HG03520 (cell line): Measurements from ENCODE around the gene ACSS1.
"Not testable (repeated sequence)": the region's sequence is repeated elsewhere in the genome, so short reads cannot be mapped to it uniquely, and the experiment has no call there.

Experiments
- ATAC-seq: cut with Tn5 transposase; IDR thresholded peaks from one replicate; pipeline ENCODE4 v1.9.1; 2021; ENCODE audit warnings: mild to moderate bottlenecking, moderate library complexity; ENCODE audit not compliant: unreplicated experiment

Gene ACSS1

GRCh38 chr20:25015986-25016385, 42.0 kb downstream of the ACSS1 start:
- no peak for ATAC-seq

DNA sequence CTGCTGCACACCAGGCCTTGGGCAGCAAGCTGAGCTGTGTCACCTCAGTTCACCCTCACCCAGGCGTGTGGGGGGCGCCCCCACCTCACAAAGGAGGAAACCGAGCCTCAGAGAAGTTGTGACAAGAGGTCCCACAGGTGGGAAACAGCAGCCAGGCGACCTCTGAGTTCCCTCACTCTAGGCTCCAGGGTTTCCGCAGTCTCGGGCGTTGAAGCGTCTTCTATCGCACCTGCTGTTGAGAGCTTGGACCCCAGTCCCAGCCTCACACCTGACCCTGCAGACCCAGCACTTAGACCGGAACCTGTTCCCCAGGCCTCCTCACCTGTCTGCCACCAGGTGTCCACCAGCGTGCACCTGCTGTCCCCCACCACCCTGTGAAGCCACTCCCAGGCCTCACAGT, 43.1 kb downstream of the ACSS1 start:
- ATAC-seq: no peak

DNA sequence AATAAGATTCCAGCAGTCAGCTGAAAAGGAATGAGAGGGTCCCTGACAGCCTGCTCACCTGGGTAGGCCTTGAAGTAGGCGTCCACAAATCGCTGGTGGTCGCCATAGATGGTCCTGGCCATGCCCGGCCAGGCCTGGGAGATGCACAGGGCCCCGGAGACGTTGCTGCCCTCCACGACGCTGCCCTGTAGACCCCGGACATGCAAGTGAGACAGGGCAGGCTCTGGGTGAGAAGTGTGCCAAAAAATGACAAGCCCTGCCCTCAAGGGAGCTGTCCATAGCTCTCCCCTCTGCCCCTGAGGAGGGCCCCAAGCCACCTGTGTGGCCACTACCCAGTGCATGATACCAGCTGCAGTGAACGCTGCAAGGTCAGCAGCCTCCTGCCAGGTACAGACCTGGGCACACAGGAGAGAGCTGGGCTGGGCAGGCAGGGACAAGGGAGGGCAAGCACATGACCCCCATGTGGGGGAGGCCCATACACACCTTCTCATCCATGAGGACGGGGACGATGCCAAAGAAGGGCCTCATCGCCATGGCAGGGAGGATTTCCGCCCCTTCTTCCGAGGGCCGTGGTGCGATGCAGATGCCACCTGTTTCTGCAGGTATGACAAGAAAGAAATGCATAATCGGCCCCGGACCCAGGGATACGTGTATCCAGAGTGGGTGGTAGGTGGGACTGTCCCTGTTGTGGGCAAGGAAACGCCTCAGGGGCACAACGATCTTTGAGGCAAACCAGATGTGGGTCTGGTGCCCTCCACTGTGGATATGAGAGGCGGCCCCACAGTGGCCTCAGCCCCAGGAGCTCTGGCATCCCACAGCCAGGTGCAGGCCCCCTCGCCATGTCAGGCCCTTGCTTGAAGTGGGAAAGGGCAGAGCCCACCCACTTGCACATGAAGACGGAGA, 44.2 kb downstream of the ACSS1 start:
- ATAC-seq: no peak

DNA sequence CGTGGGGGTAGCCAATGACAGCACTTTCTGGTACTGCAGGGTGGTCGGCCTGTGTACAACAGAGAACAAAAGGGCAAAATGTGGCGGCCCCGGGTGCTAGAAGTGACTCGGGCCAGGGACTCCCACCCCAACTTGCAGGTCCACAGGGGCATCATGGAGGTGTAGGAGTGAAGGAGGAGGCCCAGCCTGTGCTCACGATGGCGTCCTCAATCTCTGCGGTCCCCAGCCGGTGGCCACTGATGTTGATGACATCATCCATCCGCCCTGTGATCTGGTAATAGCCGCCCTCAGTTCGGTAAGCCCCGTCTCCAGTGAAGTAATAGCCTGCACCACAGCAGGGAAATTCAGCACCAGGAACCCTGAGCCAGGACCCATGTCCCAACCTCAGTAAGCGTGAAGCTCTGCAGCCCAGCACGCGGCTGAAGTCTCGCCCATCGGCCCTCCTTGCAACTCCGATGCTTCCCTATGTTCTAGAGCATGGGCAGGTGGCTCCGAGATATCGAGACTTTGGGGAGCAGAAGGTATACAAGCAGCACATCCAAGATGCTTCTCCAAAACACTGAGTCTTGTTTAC, 45.2 kb downstream of the ACSS1 start:
- no peak for ATAC-seq

DNA sequence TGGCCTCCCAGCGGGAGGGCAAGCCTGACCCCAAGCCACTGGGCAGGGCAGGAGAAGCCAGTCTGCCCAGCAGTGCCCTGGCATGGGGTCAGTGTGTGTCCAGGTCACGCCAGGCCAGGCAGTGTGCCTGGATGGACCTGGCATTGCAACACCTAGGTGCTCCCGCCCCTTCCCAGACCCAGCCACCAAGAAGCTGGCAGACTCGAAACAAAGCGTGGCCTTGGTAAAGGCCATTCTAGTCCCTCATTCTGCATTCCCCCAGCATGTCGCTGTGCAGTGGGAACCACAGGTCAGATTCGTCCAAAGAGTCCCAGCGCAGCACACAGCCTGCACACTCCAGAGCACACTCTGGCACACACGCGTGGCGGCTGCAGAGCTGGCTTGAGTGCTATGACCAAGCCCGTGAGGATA, 46.1 kb downstream of the ACSS1 start:
- ATAC-seq: no peak

- no peak for ATAC-seq
Observed at GRCh38 chr20:25011261-25011660, 46.7 kb downstream of the ACSS1 start.

- ATAC-seq: no peak
Observed at GRCh38 chr20:25009218-25010145, 48.5 kb downstream of the ACSS1 start.

DNA sequence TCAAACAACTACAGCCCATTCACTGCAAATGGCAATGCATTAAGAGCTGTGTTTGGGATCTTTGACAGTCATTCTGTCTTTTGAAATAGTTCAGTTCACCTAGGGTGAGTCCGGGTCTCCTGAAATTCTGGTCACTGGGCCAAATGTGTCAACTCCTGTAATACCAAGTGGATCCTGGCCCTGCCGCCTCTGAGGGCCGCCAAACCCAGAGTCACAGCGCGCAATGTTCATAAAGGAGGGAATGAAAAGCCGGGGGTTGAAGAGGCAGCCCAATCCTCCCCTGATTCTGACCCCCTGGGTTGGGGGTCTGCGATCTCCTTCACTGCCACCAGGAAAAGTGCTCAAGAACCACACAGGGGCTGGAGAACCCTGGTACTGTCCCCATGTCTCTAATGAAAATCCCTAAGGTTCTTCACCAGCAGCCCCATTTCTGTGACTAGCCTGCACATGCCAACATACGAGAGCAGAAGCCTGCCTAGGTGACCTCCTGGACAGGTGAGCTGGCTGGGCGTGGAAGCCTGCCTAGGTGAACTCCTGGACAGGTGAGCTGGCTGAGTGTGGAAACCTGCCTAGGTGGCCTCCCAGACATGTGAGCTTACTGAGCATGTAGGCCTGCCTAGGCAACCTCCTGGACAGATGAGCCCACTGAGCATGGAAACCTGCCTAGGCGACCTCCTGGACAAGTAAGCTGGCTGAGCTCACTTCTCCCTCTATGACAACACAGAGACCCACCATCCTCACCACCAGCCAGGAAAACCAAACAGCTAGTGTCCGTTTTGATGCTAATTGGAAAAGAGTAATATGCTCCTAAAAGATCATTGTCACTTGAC, 49.3 kb downstream of the ACSS1 start:
- ATAC-seq: no peak

- no peak for ATAC-seq
Observed at GRCh38 chr20:25007491-25008305, 50.2 kb downstream of the ACSS1 start.

GRCh38 chr20:25006431-25007167, 51.3 kb downstream of the ACSS1 start:
- ATAC-seq: no peak

DNA sequence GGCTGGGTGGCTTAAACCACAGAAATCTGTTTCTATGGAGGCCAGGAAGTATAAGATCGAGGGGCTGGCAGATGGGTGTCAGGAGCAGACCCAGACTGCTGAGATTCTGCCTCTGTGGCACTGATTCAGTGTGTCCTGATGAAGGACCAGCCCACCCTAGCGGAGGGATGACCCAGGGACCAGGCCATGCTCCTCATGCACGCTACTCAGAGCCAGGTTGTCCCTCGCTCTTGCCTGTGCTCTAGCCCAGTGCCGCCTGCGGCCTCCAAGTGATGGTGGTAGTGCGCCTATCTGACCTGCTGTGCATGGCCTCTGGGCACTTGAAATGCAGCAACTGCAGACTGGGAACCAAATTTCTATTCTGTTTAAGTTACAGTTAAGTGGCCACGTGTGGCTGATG, 52.3 kb downstream of the ACSS1 start:
- ATAC-seq: no peak

DNA sequence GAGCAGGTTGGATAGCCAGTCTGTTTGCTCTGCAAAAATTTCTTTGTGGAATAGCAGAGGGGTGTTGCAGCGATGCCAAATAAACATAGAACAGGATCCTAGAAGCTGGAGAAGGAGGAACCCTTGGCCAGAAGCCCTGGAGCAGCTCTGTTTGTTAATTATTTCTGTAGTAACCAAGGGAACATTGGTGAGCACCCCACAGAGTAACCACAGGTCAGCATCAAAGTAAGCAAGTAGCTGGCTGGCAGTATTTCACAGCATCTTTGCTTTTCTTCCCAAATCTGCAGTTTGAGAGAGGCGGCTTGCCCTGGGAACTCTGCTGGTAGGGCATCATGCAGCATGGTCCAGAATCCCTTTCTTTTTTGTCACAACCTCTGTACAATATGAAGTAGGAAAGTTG, 52.7 kb downstream of the ACSS1 start:
- ATAC-seq: no peak

DNA sequence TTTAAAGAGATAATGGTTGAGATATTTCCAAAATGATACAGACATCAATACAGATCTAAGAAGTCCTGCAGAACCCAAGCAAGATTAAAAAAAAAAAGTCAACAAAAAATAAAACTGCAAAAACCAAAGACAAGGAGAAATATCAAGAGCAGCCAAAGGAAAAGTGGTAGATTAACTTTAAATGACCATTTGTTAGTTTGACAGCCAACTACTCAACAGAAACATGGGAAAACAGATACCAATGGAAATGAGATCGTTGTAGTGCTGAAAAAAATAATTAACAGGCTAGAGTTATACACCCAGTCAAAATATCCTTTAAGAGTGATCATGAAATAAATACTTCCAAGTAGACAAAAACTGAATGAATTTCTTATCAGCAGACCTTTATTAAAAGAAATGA, 54.9 kb downstream of the ACSS1 start:
- no peak for ATAC-seq

- ATAC-seq: not testable (repeated sequence)
Observed at GRCh38 chr20:25001323-25001722, 56.6 kb downstream of the ACSS1 start.

GRCh38 chr20:25000268-25000801, 57.6 kb downstream of the ACSS1 start:
- no peak for ATAC-seq

GRCh38 chr20:24999568-24999967, 58.4 kb downstream of the ACSS1 start:
- no peak for ATAC-seq

GRCh38 chr20:24998631-24999445, 59.1 kb downstream of the ACSS1 start:
- no peak for ATAC-seq

GRCh38 chr20:24998121-24998520, 59.8 kb downstream of the ACSS1 start:
- no peak for ATAC-seq
